Liver (tissue), 9 donors: ENCODE results near the gene NGRN. TPM values are rescaled to one million over a fixed set of nuclear protein-coding genes. Genes with fewer than 3 reads are reported as not detected.
A peak's percentile ranks its signal among the peaks of the same experiment; 100 is the strongest.

Source experiments
- DNase-seq: peaks from one replicate; pipeline ENCODE4 v3.0.0-alpha.2; 2017; ENCODE audit warnings: low spot score
- H3K27ac ChIP-seq, 2 donors: one replicate each; pipeline ENCODE4 v1.7.0; 2013; ENCODE audit warnings: inconsistent platforms in 2 of 2, low read length in 2 of 2, control low read depth in 1 of 2, low read depth in 1 of 2, mild to moderate bottlenecking in 1 of 2
- H3K27me3 ChIP-seq, 4 donors: one replicate each; pipeline versions ENCODE4 v1.6.1 to v1.7.0; 2013; ENCODE audit warnings: low read length in 3 of 4, inconsistent platforms in 1 of 4, mild to moderate bottlenecking in 1 of 4, moderate library complexity in 1 of 4; ENCODE audit not compliant: control insufficient read depth in 4 of 4, insufficient read depth in 4 of 4
- H3K36me3 ChIP-seq, 4 donors: one replicate each; pipeline versions ENCODE4 v1.6.1 to v1.7.0; 2013; ENCODE audit warnings: low read length in 3 of 4, mild to moderate bottlenecking in 3 of 4, low read depth in 1 of 4, moderate library complexity in 1 of 4; ENCODE audit not compliant: control insufficient read depth in 4 of 4, insufficient read depth in 3 of 4
- H3K4me1 ChIP-seq, 4 donors: one replicate each; pipeline versions ENCODE4 v1.6.1 to v1.7.0; 2013; ENCODE audit warnings: low read length in 3 of 4, mild to moderate bottlenecking in 3 of 4, moderate library complexity in 1 of 4; ENCODE audit not compliant: control insufficient read depth in 4 of 4, insufficient read depth in 4 of 4
- H3K4me3 ChIP-seq, 3 donors: one replicate each; pipeline versions ENCODE4 v1.6.1 to v1.7.0; 2013; ENCODE audit warnings: low read length in 3 of 3, control low read depth in 1 of 3, low read depth in 1 of 3, mild to moderate bottlenecking in 1 of 3
- H3K9ac ChIP-seq, 2 donors: one replicate each; pipeline ENCODE4 v1.7.0; 2013; ENCODE audit warnings: low read length in 2 of 2, mild to moderate bottlenecking in 2 of 2, moderate library complexity in 2 of 2, control low read depth in 1 of 2, low read depth in 1 of 2
- H3K9me3 ChIP-seq, 4 donors: one replicate each; pipeline versions ENCODE4 v1.6.1 to v1.7.0; 2013; ENCODE audit warnings: low read length in 3 of 4; ENCODE audit not compliant: control insufficient read depth in 4 of 4
- ATF3 ChIP-seq: IDR thresholded peaks from 2 replicates; pipeline ENCODE4 v1.6.1; 2016; ENCODE audit warnings: antibody characterized with exemption
- CTCF ChIP-seq: fragments of 150-350 bp; IDR thresholded peaks from 2 replicates; pipeline ENCODE4 v1.5.1; 2017; ENCODE audit warnings: improper control_type of control experiment, low read depth, low read length; ENCODE audit not compliant: missing input control
- EGR1 ChIP-seq, 2 donors: IDR thresholded peaks; 2 replicates each; pipeline ENCODE4 v1.6.1; 2016 to 2018; ENCODE audit warnings: antibody characterized with exemption in 2 of 2, low read depth in 2 of 2
- FOXA1 ChIP-seq: IDR thresholded peaks from 2 replicates; pipeline ENCODE4 v1.6.1; 2016; ENCODE audit warnings: antibody characterized with exemption
- FOXA2 ChIP-seq: IDR thresholded peaks from 2 replicates; pipeline ENCODE4 v1.6.1; 2016; ENCODE audit warnings: antibody characterized with exemption
- GABPA ChIP-seq, 2 donors: IDR thresholded peaks in 1 of 2; conservative IDR thresholded peaks in 1 of 2; 2 replicates each; pipeline ENCODE4 v1.6.1; 2016; ENCODE audit warnings: antibody characterized with exemption in 2 of 2, mild to moderate bottlenecking in 1 of 2, moderate library complexity in 1 of 2
- HNF4G ChIP-seq: IDR thresholded peaks from 2 replicates; pipeline ENCODE4 v1.6.1; 2016; ENCODE audit warnings: antibody characterized with exemption
- JUND ChIP-seq, 2 donors: IDR thresholded peaks; 2 replicates each; pipeline ENCODE4 v1.6.1; 2016; ENCODE audit warnings: antibody characterized with exemption in 2 of 2
- MAX ChIP-seq: IDR thresholded peaks from 2 replicates; pipeline ENCODE4 v1.6.1; 2016; ENCODE audit warnings: antibody characterized with exemption
- NR2F2 ChIP-seq: IDR thresholded peaks from 2 replicates; pipeline ENCODE4 v1.6.1; 2016; ENCODE audit warnings: antibody characterized with exemption
- RAD21 ChIP-seq, 2 donors: IDR thresholded peaks; 2 replicates each; pipeline ENCODE4 v1.6.1; 2016; ENCODE audit warnings: antibody characterized with exemption in 2 of 2, mild to moderate bottlenecking in 2 of 2
- REST ChIP-seq: IDR thresholded peaks from 2 replicates; pipeline ENCODE4 v1.6.1; 2016; ENCODE audit warnings: antibody characterized with exemption, mild to moderate bottlenecking
- RXRA ChIP-seq, 2 donors: IDR thresholded peaks; 2 replicates each; pipeline ENCODE4 v1.6.1; 2017 to 2018; ENCODE audit warnings: antibody characterized with exemption in 2 of 2, mild to moderate bottlenecking in 1 of 2
- SP1 ChIP-seq: IDR thresholded peaks from 2 replicates; pipeline ENCODE4 v1.6.1; 2018; ENCODE audit warnings: antibody characterized with exemption, mild to moderate bottlenecking
- TAF1 ChIP-seq: conservative IDR thresholded peaks from 2 replicates; pipeline ENCODE4 v1.6.1; 2016; ENCODE audit warnings: antibody characterized with exemption, mild to moderate bottlenecking
- YY1 ChIP-seq: IDR thresholded peaks from 2 replicates; pipeline ENCODE4 v1.6.1; 2016; ENCODE audit warnings: antibody characterized with exemption, mild to moderate bottlenecking
- ZBTB33 ChIP-seq: IDR thresholded peaks from 2 replicates; pipeline ENCODE4 v1.6.1; 2016; ENCODE audit warnings: antibody characterized with exemption
- WGBS: extraction: QIAGEN DNeasy Blood & Tissue Kit; methylation state at CpG from one replicate; pipeline ENCODE4 v1.1.7; 2013; 5-methylcytosine and 5-hydroxymethylcytosine counted together
- polyA plus RNA-seq, 2 donors: library from polyadenylated mRNA; stranded (reverse) in 1 of 2; unstranded in 1 of 2; fragments of 200-250 nt in 1 of 2; fragments of >200 nt in 1 of 2; fragmentation: Nextera tagmentation in 1 of 2; extraction: Ambion mirVana in 1 of 2; gene quantifications; one replicate each; pipeline versions ENCODE4 v1.2.1 to v1.2.3, GENCODE V29; 2013 to 2015
- total RNA-seq, 2 donors: library from RNA; depleted of rRNA; stranded (reverse); fragments of >200 nt; gene quantifications; one replicate each; pipeline ENCODE4 v1.2.3, GENCODE V29; 2014
- donor health status: healthy.
- donor health status: healthy.
- donor health status: healthy.
- donor health status: healthy.
- donor health status: healthy.

Gene NGRN
- total and polyA plus RNA-seq, 4 donors = 22.8 to 26.6 (median 24.9) TPM

GRCh38 chr15:90243943-90244639 is 21.4 kb upstream of the NGRN start (continued):
- TF ChIP-seq ZBTB33 = no peak
- no peak for TF ChIP-seq GABPA (IDR thresholded peaks at IDR 0.05 in 1 of 2, conservative IDR thresholded peaks at IDR 0.05 in 1 of 2)
- TF ChIP-seq YY1 = no peak
- no peak for TF ChIP-seq RXRA (IDR thresholded peaks at IDR 0.05)
- no peak for TF ChIP-seq HNF4G

GRCh38 chr15:90248789-90249202 is 16.7 kb upstream of the NGRN start:
- Histone ChIP-seq H3K27ac (peak overlapping the region in 1 of 2 donors; percentile 27), H3K36me3 (no peaks in the 10 kb centered on the region), H3K4me1 (peaks cover 0 to 11% (median 6%) of the 10 kb centered on the region in 4 donors), H3K27me3 (no peaks in the 10 kb centered on the region), H3K9ac (no peak overlapping the region), H3K9me3 (no peaks in the 10 kb centered on the region), H3K4me3 (no peak overlapping the region)
- WGBS = 75% methylated on average over 6 of the region's 6 CpGs
- no peak for DNase-seq
- no peak for TF ChIP-seq MAX
- TF ChIP-seq TAF1 = no peak
- no peak for TF ChIP-seq REST
- no peak for TF ChIP-seq FOXA2
- TF ChIP-seq ATF3 = no peak
- TF ChIP-seq YY1 = no peak
- TF ChIP-seq JUND (IDR thresholded peaks at IDR 0.05) = no peak
- no peak for TF ChIP-seq HNF4G
- TF ChIP-seq CTCF = no peak
- no peak for TF ChIP-seq RAD21 (IDR thresholded peaks at IDR 0.05)
- no peak for TF ChIP-seq FOXA1
- TF ChIP-seq RXRA (IDR thresholded peaks at IDR 0.05) = no peak
- no peak for TF ChIP-seq EGR1 (IDR thresholded peaks at IDR 0.05; ENCODE audit: low read depth in 2 of 2)
- no peak for TF ChIP-seq NR2F2
- no peak for TF ChIP-seq GABPA (IDR thresholded peaks at IDR 0.05 in 1 of 2, conservative IDR thresholded peaks at IDR 0.05 in 1 of 2)
- no peak for TF ChIP-seq SP1
